Lung (tissue), 12 donors: Measurements from ENCODE around the gene NDE1. TPM values are rescaled to one million over a fixed set of nuclear protein-coding genes. Genes with fewer than 3 reads are reported as not detected.
A peak's percentile ranks its signal among the peaks of the same experiment; 100 is the strongest.

Source experiments
- ATAC-seq: fragments of 200-7000 bp; cut with Tn5 transposase; one replicate; pipeline ENCODE4 v1.9.1; 2020; ENCODE audit warnings: moderate number of reproducible peaks; ENCODE audit not compliant: insufficient read depth, low FRiP score
- DNase-seq, 3 donors: peaks; one replicate each; pipeline ENCODE4 v3.0.0-alpha.2; 2013 to 2017
- H3K27ac ChIP-seq, 2 donors: one replicate each; pipeline ENCODE4 v1.5.1; 2013; ENCODE audit warnings: mild to moderate bottlenecking in 2 of 2, moderate library complexity in 2 of 2, control low read depth in 1 of 2, inconsistent platforms in 1 of 2, low read depth in 1 of 2, low read length in 1 of 2
- H3K27me3 ChIP-seq, 3 donors: one replicate each; pipeline ENCODE4 v1.5.1; 2013; ENCODE audit warnings: low read length in 2 of 3; ENCODE audit not compliant: control insufficient read depth in 3 of 3, insufficient read depth in 3 of 3
- H3K36me3 ChIP-seq, 4 donors: one replicate each; pipeline ENCODE4 v1.5.1; 2013; ENCODE audit warnings: low read length in 4 of 4, mild to moderate bottlenecking in 1 of 4, moderate library complexity in 1 of 4; ENCODE audit not compliant: control insufficient read depth in 4 of 4, insufficient read depth in 4 of 4
- H3K4me1 ChIP-seq, 5 donors: one replicate each; pipeline ENCODE4 v1.5.1; 2013; ENCODE audit warnings: low read length in 5 of 5, mild to moderate bottlenecking in 2 of 5, moderate library complexity in 1 of 5; ENCODE audit not compliant: control insufficient read depth in 5 of 5, insufficient read depth in 5 of 5
- H3K4me3 ChIP-seq: one replicate; pipeline ENCODE4 v1.5.1; 2013; ENCODE audit warnings: mild to moderate bottlenecking, control low read depth, moderate library complexity
- H3K9ac ChIP-seq, 2 donors: one replicate each; pipeline ENCODE4 v1.5.1; 2013; ENCODE audit warnings: low read length in 2 of 2, control low read depth in 1 of 2; ENCODE audit not compliant: insufficient read depth in 1 of 2
- H3K9me3 ChIP-seq, 4 donors: one replicate each; pipeline ENCODE4 v1.5.1; 2013; ENCODE audit warnings: low read length in 3 of 4, mild to moderate bottlenecking in 1 of 4, moderate library complexity in 1 of 4; ENCODE audit not compliant: control insufficient read depth in 4 of 4, insufficient read depth in 3 of 4
- WGBS, 2 donors: extraction: QIAGEN DNeasy Blood & Tissue Kit; methylation state at CpG; one replicate each; pipeline ENCODE4 v1.1.7; 2013; 5-methylcytosine and 5-hydroxymethylcytosine counted together
- polyA plus RNA-seq, 2 donors: library from polyadenylated mRNA; stranded (reverse); fragments of 200-250 nt; gene quantifications; one replicate each; pipeline ENCODE4 v1.2.1, GENCODE V29; 2013
- total RNA-seq, 2 donors: library from RNA; depleted of rRNA in 1 of 2; stranded (reverse); fragments of >200 nt in 1 of 2; gene quantifications; one replicate each; pipeline ENCODE4 v1.2.1, GENCODE V29; 2014 to 2021
- TF ChIP-seq, protein P1 (sequence below): IDR thresholded peaks from 2 replicates; pipeline ENCODE4 v1.5.1; 2012; ENCODE audit warnings: mild to moderate bottlenecking; ENCODE audit errors: control extremely low read depth, extremely low read depth
- donor health status: control.
- donor health status: control.
- donor health status: Bipolar disorder and iron deficiency.
- donor health status: healthy.
- donor health status: DM: yes; HTN: yes; CAD: no.

The NDE1 gene
- total and polyA plus RNA-seq, 4 donors, result 7.4 to 46.8 (median 22.5) TPM

DNA sequence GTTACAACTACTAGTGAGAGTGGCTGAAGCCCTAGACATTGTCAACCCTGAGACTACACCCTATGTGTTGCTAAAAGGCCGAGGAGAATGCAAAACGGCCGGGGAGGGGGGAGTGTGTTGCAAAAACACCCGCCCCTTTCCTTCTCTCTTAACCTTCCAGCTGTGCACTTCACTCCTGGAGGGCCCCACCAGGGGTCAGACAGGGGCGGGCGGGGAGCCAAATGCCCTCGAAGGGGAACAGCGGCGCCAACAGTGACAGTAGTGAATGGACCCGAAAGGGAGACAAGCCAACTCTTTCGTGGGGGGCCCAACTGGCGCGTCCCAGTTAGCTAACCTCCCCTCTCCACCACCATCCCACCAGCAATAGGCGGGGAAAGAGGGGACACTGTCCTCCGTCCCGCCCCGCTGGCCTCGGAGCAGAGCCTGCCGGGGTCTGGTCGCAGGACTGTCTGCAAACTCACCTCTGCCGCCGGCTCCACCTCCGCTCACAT is 7.4 kb upstream of the NDE1 start:
- peak overlapping the region; percentile 97 for H3K4me3 ChIP-seq
- peak; percentile 68 to 79 (median 79) for DNase-seq
- peak; percentile 39 for ATAC-seq
- no peaks in the 10 kb centered on the region for H3K9me3 ChIP-seq
- H3K4me1 ChIP-seq, result peaks cover 0 to 21% (median 10%) of the 10 kb centered on the region in 5 donors
- H3K9ac ChIP-seq, result peak overlapping the region; percentile 48 to 92
- H3K36me3 ChIP-seq, result peaks cover 4 to 15% (median 10%) of the 10 kb centered on the region in 4 donors
- WGBS, 2 donors, result 0 to 1% methylated on average over 16 to 23 of the region's 23 CpGs
- no peaks in the 10 kb centered on the region for H3K27me3 ChIP-seq
- TF ChIP-seq, protein P1, sequence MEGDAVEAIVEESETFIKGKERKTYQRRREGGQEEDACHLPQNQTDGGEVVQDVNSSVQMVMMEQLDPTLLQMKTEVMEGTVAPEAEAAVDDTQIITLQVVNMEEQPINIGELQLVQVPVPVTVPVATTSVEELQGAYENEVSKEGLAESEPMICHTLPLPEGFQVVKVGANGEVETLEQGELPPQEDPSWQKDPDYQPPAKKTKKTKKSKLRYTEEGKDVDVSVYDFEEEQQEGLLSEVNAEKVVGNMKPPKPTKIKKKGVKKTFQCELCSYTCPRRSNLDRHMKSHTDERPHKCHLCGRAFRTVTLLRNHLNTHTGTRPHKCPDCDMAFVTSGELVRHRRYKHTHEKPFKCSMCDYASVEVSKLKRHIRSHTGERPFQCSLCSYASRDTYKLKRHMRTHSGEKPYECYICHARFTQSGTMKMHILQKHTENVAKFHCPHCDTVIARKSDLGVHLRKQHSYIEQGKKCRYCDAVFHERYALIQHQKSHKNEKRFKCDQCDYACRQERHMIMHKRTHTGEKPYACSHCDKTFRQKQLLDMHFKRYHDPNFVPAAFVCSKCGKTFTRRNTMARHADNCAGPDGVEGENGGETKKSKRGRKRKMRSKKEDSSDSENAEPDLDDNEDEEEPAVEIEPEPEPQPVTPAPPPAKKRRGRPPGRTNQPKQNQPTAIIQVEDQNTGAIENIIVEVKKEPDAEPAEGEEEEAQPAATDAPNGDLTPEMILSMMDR, result no peak
- H3K27ac ChIP-seq, result peak overlapping the region; percentile 83 to 99

DNA sequence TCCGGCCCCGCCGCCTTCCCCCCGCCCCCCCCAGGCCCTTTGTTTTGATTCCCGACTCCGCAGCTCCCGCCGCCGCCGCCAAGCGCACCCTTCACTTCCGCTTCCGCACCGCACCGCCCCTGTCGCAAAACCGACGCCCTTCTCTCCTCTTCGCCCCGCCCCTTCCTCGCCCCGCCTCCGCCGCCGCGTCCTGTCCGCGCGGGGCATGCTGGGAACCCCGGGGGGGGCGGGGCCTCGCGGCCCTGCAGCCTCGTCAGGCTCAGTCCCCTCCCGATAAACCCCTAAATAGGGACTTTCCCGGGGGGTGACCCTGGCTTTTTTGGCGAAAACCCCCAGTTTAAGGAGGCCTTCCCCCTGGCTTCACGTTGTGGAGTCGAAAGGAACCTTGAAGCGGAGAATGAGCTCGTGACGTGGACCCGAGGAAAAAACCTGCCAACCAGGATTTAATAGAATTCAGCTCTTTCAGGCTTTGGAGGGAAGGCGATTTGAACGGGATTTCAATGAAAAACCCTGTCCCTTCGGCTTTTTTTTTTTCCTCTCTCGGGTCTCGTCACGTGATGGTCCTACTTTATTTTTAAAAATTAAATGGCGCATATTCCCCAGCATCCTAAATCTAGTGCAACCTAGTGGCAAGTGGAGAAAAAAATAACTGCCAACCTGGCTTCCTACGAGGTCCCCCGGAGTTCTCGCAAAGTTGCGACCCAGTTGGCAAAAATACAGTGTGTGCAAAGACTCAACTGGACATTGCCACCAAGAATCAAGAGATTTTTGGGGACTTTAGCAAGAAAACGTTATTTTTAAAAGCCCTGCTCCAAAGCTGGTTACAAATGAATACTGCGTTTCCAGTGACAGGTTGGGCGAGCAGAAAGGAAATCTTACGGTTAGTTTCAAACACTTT is 6.7 kb upstream of the NDE1 start, which contains the start of gene MARF1:
TSS of gene MARF1 (minus strand) at position 107 of the 898 bp plus-strand sequence. CDS start 3,921 bp downstream, outside the sequence.
- Histone ChIP-seq H3K4me1 (peaks cover 0 to 21% (median 10%) of the 10 kb centered on the region in 5 donors), H3K9me3 (no peaks in the 10 kb centered on the region), H3K9ac (peak within 1 kb of the TSS; percentile 96 to 100), H3K36me3 (peaks cover 4 to 12% (median 9%) of the 10 kb centered on the region in 4 donors), H3K4me3 (peak within 1 kb of the TSS; percentile 97), H3K27me3 (no peaks in the 10 kb centered on the region), H3K27ac (peak within 1 kb of the TSS; percentile 99 to 100)
- ATAC-seq (peak; percentile 97), DNase-seq (peak; percentile 98)
- TF ChIP-seq, protein P1, result peak; percentile 30
- WGBS, 2 donors, result 0% methylated on average over 56 to 58 of the region's 58 CpGs

DNA sequence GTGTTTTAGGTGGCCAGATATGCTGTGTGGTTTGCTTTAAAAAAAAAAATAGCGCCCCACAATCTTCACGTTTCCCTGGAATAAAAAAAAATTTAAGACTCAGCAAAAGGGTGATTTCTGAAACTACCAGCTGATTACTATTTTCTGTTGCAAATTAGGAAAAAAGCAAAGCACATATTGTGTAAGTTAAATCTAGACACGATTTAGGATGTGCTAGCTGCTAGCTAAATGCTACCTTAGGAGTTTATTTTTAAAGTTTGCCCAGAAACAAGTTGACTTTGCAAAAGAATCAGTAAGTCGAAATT is 6.1 kb upstream of the NDE1 start:
- no peak for DNase-seq
- peaks cover 0 to 21% (median 10%) of the 10 kb centered on the region in 5 donors for H3K4me1 ChIP-seq
- peaks cover 2 to 7% (median 6%) of the 10 kb centered on the region in 4 donors for H3K36me3 ChIP-seq
- peak overlapping the region in 1 of 2 donors; percentile 100 for H3K9ac ChIP-seq
- no peaks in the 10 kb centered on the region for H3K27me3 ChIP-seq
- H3K27ac ChIP-seq, result peak overlapping the region; percentile 94 to 100
- no peaks in the 10 kb centered on the region for H3K9me3 ChIP-seq
- no peak overlapping the region for H3K4me3 ChIP-seq
- 18 to 22% methylated on average over 4 of the region's 4 CpGs for WGBS, 2 donors
- TF ChIP-seq, protein P1, result no peak
- ATAC-seq, result no peak
